BE2C (cell line): Measurements from ENCODE around the gene C9orf50.

Experiments
- DNase-seq: peaks from one replicate; pipeline ENCODE4 v3.0.0-alpha.2; 2020
- H3K27me3 ChIP-seq: fragments of 250-450 bp; sonication (Bioruptor Pico); 2 replicates; pipeline ENCODE4 v1.5.1; 2020; ENCODE audit warnings: mild to moderate bottlenecking
- H3K36me3 ChIP-seq: fragments of 250-450 bp; sonication (Bioruptor Pico); 2 replicates; pipeline ENCODE4 v1.5.1; 2020; ENCODE audit warnings: mild to moderate bottlenecking
- H3K4me1 ChIP-seq: fragments of 250-450 bp; sonication (Bioruptor Pico); 2 replicates; pipeline ENCODE4 v1.5.1; 2020
- H3K4me3 ChIP-seq: 2 replicates; pipeline ENCODE4 v1.5.1; 2011; ENCODE audit warnings: low read depth, low read length
- H3K9me3 ChIP-seq: fragments of 250-450 bp; sonication (Bioruptor Pico); 2 replicates; pipeline ENCODE4 v1.5.1; 2020
- TF ChIP-seq, protein P1 (sequence below): IDR thresholded peaks from 2 replicates; pipeline ENCODE4 v1.5.1; 2012; ENCODE audit warnings: mild to moderate bottlenecking, low read depth, low read length

C9orf50 gene

DNA sequence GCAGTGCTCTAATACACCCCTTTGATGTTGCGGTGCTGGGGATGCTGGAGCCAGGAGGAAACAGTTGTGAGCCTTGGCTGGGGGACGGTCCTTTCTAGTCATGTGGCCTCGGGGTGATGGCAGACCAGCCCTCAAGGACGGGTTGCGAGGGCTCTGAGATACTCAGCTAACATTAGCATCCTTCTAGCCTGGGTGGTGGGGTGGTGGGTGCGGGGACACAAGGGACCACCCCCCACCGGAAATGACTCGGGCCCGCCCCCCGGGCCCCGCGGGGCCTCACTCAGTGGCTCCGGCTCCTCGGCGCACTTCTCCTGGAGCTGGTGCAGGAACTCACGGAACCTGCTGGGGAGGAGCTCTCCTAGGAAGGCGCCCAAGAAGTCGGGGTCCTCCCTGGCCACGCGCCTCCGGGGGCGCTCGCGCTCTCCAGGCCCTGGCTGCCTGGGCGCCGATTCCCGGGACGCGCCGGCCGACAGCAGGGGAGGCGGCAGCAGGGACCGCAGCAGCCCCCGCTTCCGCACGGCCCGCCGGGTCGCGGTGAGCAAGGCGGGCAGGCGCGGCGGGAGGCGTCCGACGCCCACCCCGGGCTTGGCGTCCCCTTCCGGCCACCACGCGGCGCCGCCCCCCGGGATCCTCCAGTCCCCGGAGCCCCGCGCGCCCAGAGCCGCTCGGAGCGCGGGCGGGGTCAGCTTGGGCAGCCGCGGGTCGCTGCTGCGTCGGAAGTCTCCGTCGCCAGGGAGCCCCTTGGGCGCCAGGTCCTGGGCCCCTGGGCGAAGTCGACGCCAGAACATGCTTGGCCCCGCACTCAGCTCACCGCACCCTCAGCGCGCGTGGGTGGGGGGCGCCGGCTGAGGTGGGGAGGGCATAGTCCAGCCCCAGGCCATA is 873 bp downstream of the C9orf50 start:
- Histone ChIP-seq H3K9me3 (no peaks in the 10 kb centered on the region), H3K4me1 (peaks cover 3% of the 10 kb centered on the region; the same call in 1 of the 2 replicates), H3K4me3 (peak overlapping the region; percentile 59), H3K36me3 (no peaks in the 10 kb centered on the region), H3K27me3 (no peaks in the 10 kb centered on the region)
- DNase-seq = peak; percentile 55
- TF ChIP-seq, protein P1, sequence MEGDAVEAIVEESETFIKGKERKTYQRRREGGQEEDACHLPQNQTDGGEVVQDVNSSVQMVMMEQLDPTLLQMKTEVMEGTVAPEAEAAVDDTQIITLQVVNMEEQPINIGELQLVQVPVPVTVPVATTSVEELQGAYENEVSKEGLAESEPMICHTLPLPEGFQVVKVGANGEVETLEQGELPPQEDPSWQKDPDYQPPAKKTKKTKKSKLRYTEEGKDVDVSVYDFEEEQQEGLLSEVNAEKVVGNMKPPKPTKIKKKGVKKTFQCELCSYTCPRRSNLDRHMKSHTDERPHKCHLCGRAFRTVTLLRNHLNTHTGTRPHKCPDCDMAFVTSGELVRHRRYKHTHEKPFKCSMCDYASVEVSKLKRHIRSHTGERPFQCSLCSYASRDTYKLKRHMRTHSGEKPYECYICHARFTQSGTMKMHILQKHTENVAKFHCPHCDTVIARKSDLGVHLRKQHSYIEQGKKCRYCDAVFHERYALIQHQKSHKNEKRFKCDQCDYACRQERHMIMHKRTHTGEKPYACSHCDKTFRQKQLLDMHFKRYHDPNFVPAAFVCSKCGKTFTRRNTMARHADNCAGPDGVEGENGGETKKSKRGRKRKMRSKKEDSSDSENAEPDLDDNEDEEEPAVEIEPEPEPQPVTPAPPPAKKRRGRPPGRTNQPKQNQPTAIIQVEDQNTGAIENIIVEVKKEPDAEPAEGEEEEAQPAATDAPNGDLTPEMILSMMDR = no peak

DNA sequence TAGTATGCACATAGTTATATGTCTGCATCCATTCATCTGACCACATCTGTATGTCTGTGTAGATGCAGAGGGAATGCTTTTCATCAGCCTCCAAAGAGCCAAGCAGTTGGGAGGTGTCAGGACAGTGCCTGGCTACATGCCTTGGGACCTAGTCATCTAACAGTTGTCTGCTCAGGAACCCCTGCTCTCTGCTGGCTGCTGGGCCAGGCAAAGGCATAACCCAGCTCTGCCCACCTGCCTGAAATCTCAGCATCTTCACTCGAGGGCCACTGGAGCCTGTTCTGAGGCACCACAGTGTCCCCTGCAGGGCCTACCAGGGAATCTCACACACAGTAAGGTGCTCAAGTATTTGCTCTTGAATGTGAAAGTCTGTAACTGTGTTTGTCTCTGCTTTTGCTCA is 3.7 kb downstream of the C9orf50 start:
- DNase-seq = peak; percentile 67
- H3K27me3 ChIP-seq = no peaks in the 10 kb centered on the region
- H3K9me3 ChIP-seq = no peaks in the 10 kb centered on the region
- H3K36me3 ChIP-seq = no peaks in the 10 kb centered on the region
- no peaks in the 10 kb centered on the region for H3K4me1 ChIP-seq
- no peak overlapping the region for H3K4me3 ChIP-seq
- TF ChIP-seq, protein P1 = peak; percentile 91

DNA sequence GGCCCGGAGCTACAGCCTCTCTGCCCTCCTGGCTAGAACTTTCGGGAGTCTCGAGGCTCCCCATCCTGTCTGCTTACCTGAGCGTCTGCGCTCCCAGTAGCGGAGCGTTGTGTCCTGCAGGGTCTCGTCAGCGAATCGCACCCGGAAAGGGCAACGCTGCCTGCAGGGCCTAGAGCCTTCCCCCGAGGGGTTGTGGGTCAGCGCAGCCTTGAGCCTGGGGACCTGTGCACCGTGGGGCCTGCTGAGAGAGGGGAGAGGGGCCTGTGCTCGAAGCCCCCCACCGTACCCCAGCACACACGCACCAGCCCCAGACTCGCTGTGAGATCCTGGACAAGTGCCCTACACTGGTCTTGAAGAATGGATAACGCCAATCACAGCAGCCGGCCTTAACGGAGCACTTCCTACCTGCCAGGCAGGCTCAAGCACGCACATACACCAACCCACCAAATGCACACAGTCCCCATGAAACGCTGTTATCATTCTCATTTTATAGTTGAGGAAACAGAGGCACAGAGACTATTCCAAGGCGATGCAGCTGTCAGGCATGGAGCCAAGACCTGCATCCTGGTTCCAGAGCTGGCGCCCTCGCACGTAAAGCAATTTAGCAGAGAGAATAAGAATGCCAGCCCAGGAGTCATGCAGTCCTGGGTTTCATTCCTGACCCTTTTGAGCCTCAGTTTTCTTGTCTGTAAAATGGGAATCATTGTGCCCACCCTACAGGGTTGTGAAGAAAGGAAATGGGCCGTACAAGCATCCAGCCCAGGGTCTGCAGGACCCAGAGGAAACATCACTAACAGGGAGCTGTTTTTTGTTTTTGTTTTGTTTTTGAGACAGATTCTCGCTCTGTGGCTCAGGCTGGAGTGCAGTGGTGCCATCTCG is 5.3 kb downstream of the C9orf50 start:
- TF ChIP-seq, protein P1 = no peak
- Histone ChIP-seq H3K9me3 (no peaks in the 10 kb centered on the region), H3K4me1 (peaks cover 4% of the 10 kb centered on the region), H3K4me3 (no peak overlapping the region), H3K36me3 (no peaks in the 10 kb centered on the region), H3K27me3 (no peaks in the 10 kb centered on the region)
- DNase-seq = no peak

DNA sequence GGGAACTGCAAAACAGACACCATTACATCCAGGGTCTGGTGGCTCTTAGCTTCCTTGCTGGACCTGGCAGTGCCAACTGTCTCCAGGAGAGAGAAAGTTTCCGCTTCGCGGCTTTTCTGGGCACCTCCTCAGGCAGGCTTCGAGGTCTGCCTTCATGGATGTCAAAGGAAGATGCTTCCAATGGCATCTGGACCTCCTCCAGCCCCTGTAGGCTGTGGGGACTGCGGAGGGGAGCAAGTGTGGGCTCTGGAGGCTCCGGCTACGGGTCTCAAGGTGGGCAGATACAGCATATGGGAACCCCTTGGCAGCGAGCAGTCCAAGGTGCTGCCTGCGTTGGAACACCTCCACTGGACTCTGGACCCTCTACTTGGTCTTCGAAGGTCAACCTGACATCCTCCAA is 6.0 kb downstream of the C9orf50 start:
- DNase-seq = no peak
- Histone ChIP-seq H3K27me3 (no peaks in the 10 kb centered on the region), H3K36me3 (no peaks in the 10 kb centered on the region), H3K9me3 (no peaks in the 10 kb centered on the region), H3K4me3 (no peak overlapping the region), H3K4me1 (peaks cover 4% of the 10 kb centered on the region)
- TF ChIP-seq, protein P1 = no peak

DNA sequence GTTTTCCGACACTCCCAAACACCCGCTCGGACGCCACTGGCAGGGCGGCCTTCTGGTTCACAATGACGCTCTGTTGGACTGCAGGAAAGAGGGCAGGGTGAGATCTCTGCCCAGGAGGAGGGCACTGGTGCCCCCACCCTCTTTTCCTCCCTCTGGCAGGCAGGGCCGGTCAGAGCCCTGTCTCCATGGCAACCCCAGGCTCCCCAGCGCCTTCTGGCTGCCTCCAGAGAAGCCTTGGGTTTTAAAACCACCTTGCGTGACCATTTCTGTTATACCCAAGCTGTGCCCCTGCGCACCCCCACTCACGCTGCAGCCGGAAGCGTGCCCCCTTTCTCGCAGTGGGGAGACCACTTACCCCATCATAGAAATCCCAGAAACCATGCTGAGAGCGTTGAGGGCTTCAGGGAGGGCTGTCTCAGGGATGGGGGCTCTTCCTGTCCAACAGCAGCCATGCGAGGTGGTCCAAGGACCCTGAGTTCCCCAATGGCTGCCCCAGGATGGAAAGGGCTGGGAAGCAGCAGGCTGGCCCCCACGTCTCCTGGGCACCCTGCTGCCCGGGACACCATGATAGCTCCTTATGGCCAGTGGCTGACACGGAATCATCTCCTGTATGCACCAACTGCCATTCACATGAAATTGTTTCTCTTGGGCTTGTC is 7.3 kb downstream of the C9orf50 start:
- no peak overlapping the region for H3K4me3 ChIP-seq
- TF ChIP-seq, protein P1 = no peak
- H3K27me3 ChIP-seq = no peaks in the 10 kb centered on the region
- no peaks in the 10 kb centered on the region for H3K36me3 ChIP-seq
- no peaks in the 10 kb centered on the region for H3K9me3 ChIP-seq
- no peak for DNase-seq
- peaks cover 7% of the 10 kb centered on the region for H3K4me1 ChIP-seq
